Pancreas (tissue), 10 donors: ENCODE measurements around the gene ITFG1. TPM values are rescaled to one million over a fixed set of nuclear protein-coding genes. Genes with fewer than 3 reads are reported as not detected.
A peak's percentile ranks its signal among the peaks of the same experiment; 100 is the strongest.

Source experiments
- ATAC-seq, 4 donors: fragments of 200-7000 bp; cut with Tn5 transposase; one replicate each; pipeline versions ENCODE4 v1.8.0 to v1.9.1; 2020; ENCODE audit warnings: mild to moderate bottlenecking in 4 of 4, moderate library complexity in 4 of 4
- DNase-seq, 6 donors: peaks; one replicate each; pipeline ENCODE4 v3.0.0-alpha.2; 2020
- FAIRE-seq: peaks from 2 replicates; lab custom pipeline; 2012; peaks lifted over from hg19 to GRCh38; lab: Jason Lieb, UNC
- H3K27ac ChIP-seq, 4 donors: fragments of 200-600 bp; sonication (generic); 1 replicate in 3 of 4; 2 replicates in 1 of 4; pipeline versions ENCODE4 v1.5.0 to v1.8.0; 2020
- H3K27me3 ChIP-seq, 4 donors: fragments of 200-600 bp; one replicate each; pipeline ENCODE4 v1.8.0; 2021
- H3K36me3 ChIP-seq, 3 donors: fragments of 200-600 bp; sonication (generic) in 1 of 3; one replicate each; pipeline versions ENCODE4 v1.5.0 to v1.8.0; 2020 to 2021
- H3K4me1 ChIP-seq, 3 donors: fragments of 200-600 bp; one replicate each; pipeline ENCODE4 v1.8.0; 2021
- H3K4me3 ChIP-seq, 4 donors: fragments of 200-600 bp; sonication (generic) in 2 of 4; one replicate each; pipeline versions ENCODE4 v1.5.0 to v1.8.0; 2020 to 2021
- H3K9me3 ChIP-seq, 4 donors: fragments of 200-600 bp; one replicate each; pipeline ENCODE4 v1.8.0; 2021
- CTCF ChIP-seq, 4 donors: fragments of 200-600 bp; sonication (generic) in 3 of 4; IDR thresholded peaks; one replicate each; pipeline versions ENCODE4 v1.5.0 to v1.8.0; 2021; ENCODE audit warnings: antibody characterized with exemption in 4 of 4
- WGBS, 2 donors: extraction: QIAGEN DNeasy Blood & Tissue Kit; methylation state at CpG; one replicate each; pipeline ENCODE4 v1.1.7; 2013; 5-methylcytosine and 5-hydroxymethylcytosine counted together
- intact Hi-C, 3 donors: fragments of 100-400 bp; cut with DNase I; formaldehyde crosslinking; loops; one replicate each; pipeline versions ENCODE4 v1.11.1 to v1.14.2; 2022
- polyA plus RNA-seq, 2 donors: library from polyadenylated mRNA; stranded (reverse); fragments of 200-250 nt; gene quantifications; one replicate each; pipeline ENCODE4 v1.2.3, GENCODE V29; 2013
- total RNA-seq, 6 donors: library from RNA; stranded (reverse); fragmentation: NEBNext Ultra II Directional in 4 of 6; extraction: Animal tissue kit (Norgen Biotek cat#: 25700) in 4 of 6; gene quantifications; one replicate each; pipeline versions ENCODE4 v1.2.1 to v1.2.4, GENCODE V29; 2021 to 2023
- donor health status: healthy with polysubstance abuse.
- donor health status: DM: no; HTN: no; CAD: no; lungs with moderate emphysema.
- donor health status: DM: no; HTN: no; CAD: no.
- donor health status: control.
- donor health status: control.
- donor health status: Bipolar disorder and iron deficiency.
- donor health status: DM: yes; HTN: yes; CAD: no.
- donor health status: DM: no; HTN: no; CAD: no.
- donor health status: DM: no; HTN: no; CAD: no.
- donor health status: DM: yes; HTN: yes; CAD: no.

ITFG1 gene
- total and polyA plus RNA-seq, 8 donors: 5.9 to 33.9 (median 21.2) TPM

- Histone ChIP-seq H3K4me1 (peaks cover 0 to 5% (median 0%) of the 10 kb centered on the region in 3 donors), H3K9me3 (no peaks in the 10 kb centered on the region), H3K27ac (peak overlapping the region in 2 of 4 donors; percentile 13 to 39), H3K36me3 (no peaks in the 10 kb centered on the region), H3K27me3 (no peaks in the 10 kb centered on the region), H3K4me3 (peak overlapping the region in 1 of 4 donors; percentile 0)
- no peak for TF ChIP-seq CTCF (IDR thresholded peaks at IDR 0.05)
- 89 to 90% methylated on average over 10 of the region's 10 CpGs for WGBS, 2 donors
- FAIRE-seq: no peak
- peak in 1 of 6 donors; percentile 38 for DNase-seq
- intact Hi-C loops: no loop called here
- ATAC-seq: peak in 3 of 4 donors; percentile 62 to 86 (median 86)
Measured at GRCh38 chr16:47492428-47493377, 31.8 kb upstream of the ITFG1 start.

- DNase-seq (no peak), ATAC-seq (no peak), FAIRE-seq (no peak)
- H3K9me3 ChIP-seq: no peaks in the 10 kb centered on the region
- H3K27ac ChIP-seq: no peak overlapping the region
- TF ChIP-seq CTCF (IDR thresholded peaks at IDR 0.05): no peak
- WGBS, 2 donors: 58 to 70% methylated on average over 1 of the region's 1 CpG
- H3K4me3 ChIP-seq: no peak overlapping the region
- H3K4me1 ChIP-seq: peaks cover 0 to 5% (median 0%) of the 10 kb centered on the region in 3 donors
- H3K27me3 ChIP-seq: no peaks in the 10 kb centered on the region
- H3K36me3 ChIP-seq: no peaks in the 10 kb centered on the region
- intact Hi-C loops: no loop called here
Measured at GRCh38 chr16:47492036-47492427, 31.2 kb upstream of the ITFG1 start.

GRCh38 chr16:47490471-47490870 lies 29.6 kb upstream of the ITFG1 start:
- no peaks in the 10 kb centered on the region for H3K27me3 ChIP-seq
- no peak overlapping the region for H3K27ac ChIP-seq
- H3K9me3 ChIP-seq: no peaks in the 10 kb centered on the region
- H3K4me1 ChIP-seq: peaks cover 0 to 5% (median 0%) of the 10 kb centered on the region in 3 donors
- H3K36me3 ChIP-seq: no peaks in the 10 kb centered on the region
- FAIRE-seq (no peak), ATAC-seq (no peak), DNase-seq (no peak)
- no peak for TF ChIP-seq CTCF (IDR thresholded peaks at IDR 0.05)
- no peak overlapping the region for H3K4me3 ChIP-seq
- intact Hi-C loops: no loop called here

GRCh38 chr16:47488051-47488450 lies 27.2 kb upstream of the ITFG1 start:
- DNase-seq (no peak), FAIRE-seq (no peak), ATAC-seq (no peak)
- TF ChIP-seq CTCF (IDR thresholded peaks at IDR 0.05): no peak
- Histone ChIP-seq H3K4me3 (no peak overlapping the region), H3K36me3 (no peaks in the 10 kb centered on the region), H3K4me1 (no peaks in the 10 kb centered on the region), H3K27me3 (no peaks in the 10 kb centered on the region), H3K27ac (no peak overlapping the region), H3K9me3 (no peaks in the 10 kb centered on the region)
- intact Hi-C loops: no loop called here
- WGBS, 2 donors: 96 to 97% methylated on average over 3 of the region's 3 CpGs

- intact Hi-C loops: no loop called here
- Histone ChIP-seq H3K27me3 (no peaks in the 10 kb centered on the region), H3K9me3 (no peaks in the 10 kb centered on the region), H3K4me1 (no peaks in the 10 kb centered on the region), H3K27ac (no peak overlapping the region), H3K36me3 (no peaks in the 10 kb centered on the region), H3K4me3 (no peak overlapping the region)
- ATAC-seq (no peak), FAIRE-seq (no peak), DNase-seq (no peak)
- no peak for TF ChIP-seq CTCF (IDR thresholded peaks at IDR 0.05)
Measured at GRCh38 chr16:47486856-47487255, 26.0 kb upstream of the ITFG1 start.
